Neuron (in vitro differentiated cells): ENCODE measurements around the gene POU3F1.

Source experiments
- H2AFZ ChIP-seq: one replicate; pipeline ENCODE4 v1.6.1; 2013; ENCODE audit warnings: low read depth, mild to moderate bottlenecking, inconsistent platforms, low read length, moderate library complexity
- H3K27me3 ChIP-seq: one replicate; pipeline ENCODE4 v1.6.1; 2013; ENCODE audit warnings: low read length; ENCODE audit not compliant: insufficient read depth
- H3K36me3 ChIP-seq: one replicate; pipeline ENCODE4 v1.6.1; 2013; ENCODE audit warnings: low read length; ENCODE audit not compliant: insufficient read depth
- H3K4me1 ChIP-seq: one replicate; pipeline ENCODE4 v1.6.1; 2013; ENCODE audit warnings: low read length; ENCODE audit not compliant: insufficient read depth
- H3K4me3 ChIP-seq: 2 replicates; pipeline ENCODE4 v1.5.1; 2013; ENCODE audit warnings: mild to moderate bottlenecking, low read length, moderate library complexity
- H3K9me3 ChIP-seq: one replicate; pipeline ENCODE4 v1.6.1; 2013; ENCODE audit warnings: low read length

The POU3F1 gene

GRCh38 chr1:38051079-38051543 lies 4.5 kb upstream of the POU3F1 start:
- Histone ChIP-seq H3K9me3 (no peaks in the 10 kb centered on the region), H3K36me3 (no peaks in the 10 kb centered on the region), H3K27me3 (no peaks in the 10 kb centered on the region), H3K4me1 (peaks cover 49% of the 10 kb centered on the region), H3K4me3 (no peak overlapping the region), H2AFZ (no peak overlapping the region)

GRCh38 chr1:38050397-38051078 lies 3.9 kb upstream of the POU3F1 start:
- Histone ChIP-seq H3K9me3 (no peaks in the 10 kb centered on the region), H3K4me3 (no peak overlapping the region), H2AFZ (no peak overlapping the region), H3K36me3 (no peaks in the 10 kb centered on the region), H3K27me3 (no peaks in the 10 kb centered on the region), H3K4me1 (peaks cover 49% of the 10 kb centered on the region)

- H3K4me3 ChIP-seq = peak overlapping the region; percentile 74
- H3K27me3 ChIP-seq = no peaks in the 10 kb centered on the region
- H3K36me3 ChIP-seq = no peaks in the 10 kb centered on the region
- no peaks in the 10 kb centered on the region for H3K9me3 ChIP-seq
- peak overlapping the region; percentile 71 for H2AFZ ChIP-seq
- H3K4me1 ChIP-seq = peaks cover 54% of the 10 kb centered on the region
Observed at GRCh38 chr1:38047603-38048141, 1.1 kb upstream of the POU3F1 start.

GRCh38 chr1:38046884-38047602 lies 450 bp upstream of the POU3F1 start:
- Histone ChIP-seq H3K36me3 (peaks cover 3% of the 10 kb centered on the region), H3K4me3 (peak overlapping the region; percentile 74), H2AFZ (peak overlapping the region; percentile 71), H3K4me1 (peaks cover 51% of the 10 kb centered on the region), H3K27me3 (no peaks in the 10 kb centered on the region), H3K9me3 (no peaks in the 10 kb centered on the region)

- Histone ChIP-seq H3K4me1 (peaks cover 37% of the 10 kb centered on the region), H3K9me3 (no peaks in the 10 kb centered on the region), H2AFZ (peak overlapping the region; percentile 29), H3K36me3 (peaks cover 3% of the 10 kb centered on the region), H3K4me3 (peak overlapping the region; percentile 52), H3K27me3 (no peaks in the 10 kb centered on the region)
Observed at GRCh38 chr1:38045401-38046332, 926 bp downstream of the POU3F1 start.

- Histone ChIP-seq H3K27me3 (no peaks in the 10 kb centered on the region), H3K4me1 (peaks cover 25% of the 10 kb centered on the region), H2AFZ (no peak overlapping the region), H3K4me3 (peak overlapping the region; percentile 52), H3K36me3 (peaks cover 3% of the 10 kb centered on the region), H3K9me3 (no peaks in the 10 kb centered on the region)
Observed at GRCh38 chr1:38044221-38045215, 2.1 kb downstream of the POU3F1 start.

- Histone ChIP-seq H3K4me3 (peak overlapping the region; percentile 52), H3K4me1 (peaks cover 13% of the 10 kb centered on the region), H2AFZ (no peak overlapping the region), H3K36me3 (peaks cover 3% of the 10 kb centered on the region), H3K27me3 (no peaks in the 10 kb centered on the region), H3K9me3 (no peaks in the 10 kb centered on the region)
Observed at GRCh38 chr1:38043036-38043747, 3.4 kb downstream of the POU3F1 start.

GRCh38 chr1:38041936-38042834 lies 4.4 kb downstream of the POU3F1 start:
- peaks cover 3% of the 10 kb centered on the region for H3K36me3 ChIP-seq
- H2AFZ ChIP-seq = no peak overlapping the region
- no peaks in the 10 kb centered on the region for H3K9me3 ChIP-seq
- no peak overlapping the region for H3K4me3 ChIP-seq
- peaks cover 11% of the 10 kb centered on the region for H3K4me1 ChIP-seq
- H3K27me3 ChIP-seq = no peaks in the 10 kb centered on the region

GRCh38 chr1:38039331-38040088 lies 7.1 kb downstream of the POU3F1 start:
- no peak overlapping the region for H2AFZ ChIP-seq
- no peaks in the 10 kb centered on the region for H3K27me3 ChIP-seq
- H3K4me1 ChIP-seq = peaks cover 11% of the 10 kb centered on the region
- no peak overlapping the region for H3K4me3 ChIP-seq
- no peaks in the 10 kb centered on the region for H3K9me3 ChIP-seq
- H3K36me3 ChIP-seq = peaks cover 3% of the 10 kb centered on the region

- H3K4me1 ChIP-seq = peaks cover 9% of the 10 kb centered on the region
- peaks cover 3% of the 10 kb centered on the region for H3K36me3 ChIP-seq
- no peaks in the 10 kb centered on the region for H3K9me3 ChIP-seq
- H2AFZ ChIP-seq = no peak overlapping the region
- no peaks in the 10 kb centered on the region for H3K27me3 ChIP-seq
- H3K4me3 ChIP-seq = no peak overlapping the region
Observed at GRCh38 chr1:38038861-38039260, 7.7 kb downstream of the POU3F1 start.
